ENCODE measurements around the gene AGRN. TPM values are rescaled to one million over a fixed set of nuclear protein-coding genes. Genes with fewer than 3 reads are reported as not detected.

The AGRN gene
- total RNA-seq, 1 experiment from 2014 or later: 184 TPM

GRCh38 chr1:1046767-1047166 is 26.8 kb downstream of the AGRN start (continued):
- TF ChIP-seq ZNF532 (CRISPR knock-in tag; IDR thresholded peaks at IDR 0.05; ENCODE audit: borderline replicate concordance): no peak
- TF ChIP-seq FOXJ3 (CRISPR knock-in tag; IDR thresholded peaks at IDR 0.05; ENCODE audit: borderline replicate concordance): no peak
- TF ChIP-seq E2F1 (CRISPR knock-in tag; IDR thresholded peaks at IDR 0.05): no peak

- ATAC-seq (no peak), DNase-seq (ENCODE audit: low spot score) (no peak)
- Mint-ChIP-seq H3K27me3 (ENCODE audit: low read depth) (no peaks in the 10 kb centered on the region), H3K27ac (no peak overlapping the region), H3K4me1 (no peaks in the 10 kb centered on the region), H3K9me3 (peaks cover 4% of the 10 kb centered on the region), H3K36me3 (peaks cover 15% of the 10 kb centered on the region), H3K4me3 (no peak overlapping the region)
- CTCF ChIA-PET: interaction anchor here (0.8 kb wide), 1 partner anchor 12 kb away, joined by 3 read pairs; no protein-coding TSS in a partner anchor
- TF ChIP-seq PREB (CRISPR knock-in tag; IDR thresholded peaks at IDR 0.05; ENCODE audit: borderline replicate concordance) (no peak), CBFB (CRISPR knock-in tag; IDR thresholded peaks at IDR 0.05; ENCODE audit: low read depth) (no peak), USF1 (CRISPR knock-in tag; IDR thresholded peaks at IDR 0.05) (no peak), ZNF532 (CRISPR knock-in tag; IDR thresholded peaks at IDR 0.05; ENCODE audit: borderline replicate concordance) (no peak), MLX (CRISPR knock-in tag; IDR thresholded peaks at IDR 0.05) (no peak), CREB1 (CRISPR knock-in tag; IDR thresholded peaks at IDR 0.05) (no peak), FOXP4 (CRISPR knock-in tag; IDR thresholded peaks at IDR 0.05) (no peak), CREM (CRISPR knock-in tag; IDR thresholded peaks at IDR 0.05) (no peak), FOXJ3 (CRISPR knock-in tag; IDR thresholded peaks at IDR 0.05; ENCODE audit: borderline replicate concordance) (no peak), RELA (CRISPR knock-in tag; IDR thresholded peaks at IDR 0.05; ENCODE audit: borderline replicate concordance) (no peak)
- POLR2A ChIA-PET: no interaction called here
Observed at GRCh38 chr1:1047407-1047806, 27.5 kb downstream of the AGRN start.

Measured in WTC11 (cell line).